ENCODE results near the gene ZNF492. TPM values are rescaled to one million over a fixed set of nuclear protein-coding genes. Genes with fewer than 3 reads are reported as not detected.

Gene ZNF492
- total and polyA plus RNA-seq, 2 of the 8 experiments (the other 6 are each of a cell fraction or from before 2014, with no cell fraction given), result not detected

DNA sequence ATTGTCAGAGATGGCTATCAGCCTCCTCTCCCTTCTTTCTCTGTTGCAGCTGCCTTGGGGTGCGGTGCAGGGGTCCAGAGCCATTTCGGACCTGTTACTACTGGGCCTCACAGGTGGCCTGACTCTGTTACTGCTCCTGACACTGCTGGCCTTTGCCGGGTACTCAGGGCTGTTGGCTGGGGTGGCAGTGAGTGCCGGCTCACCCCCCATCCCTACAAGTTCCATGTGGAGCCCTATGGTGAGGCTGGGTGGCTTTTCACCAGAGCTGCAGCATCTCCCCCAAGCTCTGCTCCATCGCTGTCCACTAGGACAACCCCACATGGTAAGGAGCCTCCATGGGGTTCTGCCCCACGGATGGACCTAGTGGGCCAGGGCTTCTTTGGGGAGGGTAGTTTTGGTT, 13.7 kb upstream of the ZNF492 start:
- Histone ChIP-seq H3K4me3 (ENCODE audit: extremely low read depth in 1 of 4, insufficient read depth in 2 of 4, low read depth in 3 of 4, low read length in 4 of 4) (no peak overlapping the region), H3K9ac (replicated peaks in 1 of 4; ENCODE audit: extremely low read depth in 1 of 4, low read depth in 3 of 4, low read length in 3 of 4) (no peak overlapping the region), H2BK20ac (ENCODE audit: low read length) (no peak overlapping the region), H2BK5ac (ENCODE audit: low read depth, low read length) (no peak overlapping the region), H2BK120ac (replicated peaks; ENCODE audit: low read depth, low read length) (no peak overlapping the region), H3K23me2 (ENCODE audit: low read depth, low read length) (no peaks in the 10 kb centered on the region), H3K4me2 (ENCODE audit: insufficient read depth in 1 of 2, low read depth in 2 of 2, low read length in 2 of 2) (no peak overlapping the region), H3K27ac (ENCODE audit: low read depth, low read length) (no peak overlapping the region), H3K4ac (replicated peaks; ENCODE audit: insufficient read length, low read depth, low read length) (no peak overlapping the region), H3K56ac (replicated peaks; ENCODE audit: insufficient read length, low read depth, low read length) (no peak overlapping the region), H3K4me1 (replicated peaks in 1 of 4; ENCODE audit: control insufficient read depth in 3 of 4, insufficient read depth in 4 of 4, low read length in 3 of 4) (no peaks in the 10 kb centered on the region), H3K27me3 (replicated peaks in 1 of 4; ENCODE audit: control insufficient read depth in 3 of 4, extremely low read depth in 1 of 4, insufficient read depth in 3 of 4, low read length in 3 of 4) (no peaks in the 10 kb centered on the region), H4K8ac (ENCODE audit: extremely low read depth, insufficient read depth, low read length) (no peak overlapping the region), H4K20me1 (replicated peaks in 1 of 2; ENCODE audit: control insufficient read depth in 1 of 2, insufficient read depth in 2 of 2, low read length in 2 of 2) (no peaks in the 10 kb centered on the region), H4K5ac (ENCODE audit: insufficient read length, low read depth, low read length) (no peak overlapping the region), H2BK12ac (ENCODE audit: low read depth, low read length) (no peak overlapping the region), H2BK15ac (ENCODE audit: low read length) (no peak overlapping the region), H3K9me3 (ENCODE audit: insufficient read depth in 2 of 2, low read depth in 1 of 2, low read length in 1 of 2) (peaks cover 47 to 85% of the 10 kb centered on the region in 2 experiments), H3K79me2 (ENCODE audit: control insufficient read depth in 1 of 2, insufficient read depth in 2 of 2, low read length in 2 of 2) (no peaks in the 10 kb centered on the region), H2AK5ac (ENCODE audit: low read depth, low read length) (no peak overlapping the region), H3K23ac (ENCODE audit: insufficient read length) (no peak overlapping the region), H4K91ac (replicated peaks; ENCODE audit: insufficient read length, low read length) (no peak overlapping the region), H3K79me1 (ENCODE audit: low read depth, low read length) (no peaks in the 10 kb centered on the region), H2AFZ (ENCODE audit: low read length) (no peak overlapping the region), H3K36me3 (ENCODE audit: control insufficient read depth in 2 of 4, insufficient read depth in 4 of 4, low read length in 3 of 4) (peaks cover 0 to 5% (median 0%) of the 10 kb centered on the region in 4 experiments; a peak in 1 of 8 replicates), H3K14ac (ENCODE audit: insufficient read length) (no peak overlapping the region), H3K18ac (ENCODE audit: extremely low read depth, low read length) (no peak overlapping the region)
- DNase-seq (ENCODE audit: low read depth in 1 of 2, low spot score in 2 of 2) (no peak), FAIRE-seq (no peak)
- ChIA-PET CTCF (ENCODE audit: partially characterized antibody) (no interaction called here), POLR2A (ENCODE audit: partially characterized antibody) (no interaction called here)
- 62% methylated on average over 6 of the region's 6 CpGs; no CpG with 5 or more reads in 1 of the 2 experiments for WGBS, 2 experiments (ENCODE audit: extremely low coverage in 1 of 2, insufficient coverage in 1 of 2, insufficient read length in 1 of 2, insufficient replicate concordance in 2 of 2, low coverage in 1 of 2, low lambda C conversion rate in 2 of 2, missing lambda C conversion rate in 1 of 2)
- no peak for TF ChIP-seq JUN (IDR thresholded peaks at IDR 0.05; ENCODE audit: low read depth, low read length)
- TF ChIP-seq EGR1 (IDR thresholded peaks at IDR 0.05; ENCODE audit: borderline replicate concordance, low read depth, low read length), result no peak
- TF ChIP-seq RFX5 (IDR thresholded peaks at IDR 0.05; ENCODE audit: borderline replicate concordance, low read depth, low read length), result no peak
- TF ChIP-seq FOSL1 (IDR thresholded peaks at IDR 0.05; ENCODE audit: insufficient read depth, low read depth, low read length), result no peak
- TF ChIP-seq SP1 (IDR thresholded peaks at IDR 0.05; ENCODE audit: low read depth, low read length), result no peak
- TF ChIP-seq TCF12 (IDR thresholded peaks at IDR 0.05; ENCODE audit: low read depth, low read length), result no peak
- TF ChIP-seq, protein P1, sequence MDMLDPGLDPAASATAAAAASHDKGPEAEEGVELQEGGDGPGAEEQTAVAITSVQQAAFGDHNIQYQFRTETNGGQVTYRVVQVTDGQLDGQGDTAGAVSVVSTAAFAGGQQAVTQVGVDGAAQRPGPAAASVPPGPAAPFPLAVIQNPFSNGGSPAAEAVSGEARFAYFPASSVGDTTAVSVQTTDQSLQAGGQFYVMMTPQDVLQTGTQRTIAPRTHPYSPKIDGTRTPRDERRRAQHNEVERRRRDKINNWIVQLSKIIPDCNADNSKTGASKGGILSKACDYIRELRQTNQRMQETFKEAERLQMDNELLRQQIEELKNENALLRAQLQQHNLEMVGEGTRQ (IDR thresholded peaks at IDR 0.05; ENCODE audit: low read length), result no peak
- TF ChIP-seq CHD2 (IDR thresholded peaks at IDR 0.05; ENCODE audit: low read length), result no peak
- TF ChIP-seq, protein P2, sequence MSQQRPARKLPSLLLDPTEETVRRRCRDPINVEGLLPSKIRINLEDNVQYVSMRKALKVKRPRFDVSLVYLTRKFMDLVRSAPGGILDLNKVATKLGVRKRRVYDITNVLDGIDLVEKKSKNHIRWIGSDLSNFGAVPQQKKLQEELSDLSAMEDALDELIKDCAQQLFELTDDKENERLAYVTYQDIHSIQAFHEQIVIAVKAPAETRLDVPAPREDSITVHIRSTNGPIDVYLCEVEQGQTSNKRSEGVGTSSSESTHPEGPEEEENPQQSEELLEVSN (IDR thresholded peaks at IDR 0.05), result no peak
- TF ChIP-seq SP2 (IDR thresholded peaks at IDR 0.05; ENCODE audit: low read length), result no peak
- TF ChIP-seq RBBP5 (IDR thresholded peaks at IDR 0.05; ENCODE audit: borderline replicate concordance, low read depth, low read length), result no peak
- no peak for TF ChIP-seq GABPA (IDR thresholded peaks at IDR 0.05; ENCODE audit: borderline replicate concordance, insufficient read depth, low read length)
- no peak for TF ChIP-seq POLR2AphosphoS5 (IDR thresholded peaks at IDR 0.05; ENCODE audit: low read depth, low read length)
- TF ChIP-seq SRF (IDR thresholded peaks at IDR 0.05; ENCODE audit: low read depth, low read length), result no peak

All from H1 (cell line).